Measurements from ENCODE around the gene ITPR1. TPM values are rescaled to one million over a fixed set of nuclear protein-coding genes. Genes with fewer than 3 reads are reported as not detected.
A peak's percentile ranks its signal among the peaks of the same experiment; 100 is the strongest.

Gene ITPR1
- total RNA-seq, 1 donor from 2014 or later = 6.7 TPM

GRCh38 chr3:4751502-4752101 lies 258.5 kb downstream of the ITPR1 start:
- no peaks in the 10 kb centered on the region for H4K20me1 ChIP-seq (ENCODE audit: insufficient read depth, low read length)
- no peak for TF ChIP-seq CTCF (IDR thresholded peaks at IDR 0.05; ENCODE audit: insufficient read depth, low read depth, low read length)
- TF ChIP-seq EZH2 (IDR thresholded peaks at IDR 0.05; ENCODE audit: insufficient read depth, low read length) = no peak
- Mint-ChIP-seq H3K4me3 (ENCODE audit: unreplicated experiment) (peak overlapping the region; percentile 61), H3K27me3 (ENCODE audit: low read depth, unreplicated experiment) (peaks cover 6% of the 10 kb centered on the region), H3K27ac (ENCODE audit: unreplicated experiment) (peak overlapping the region; percentile 97), H3K4me1 (ENCODE audit: low read depth, unreplicated experiment) (peaks cover 30% of the 10 kb centered on the region), H3K9me3 (ENCODE audit: unreplicated experiment) (peaks cover 3% of the 10 kb centered on the region), H3K36me3 (ENCODE audit: low read depth, unreplicated experiment) (peaks cover 17% of the 10 kb centered on the region)
- no peaks in the 10 kb centered on the region for H3K36me3 ChIP-seq (ENCODE audit: insufficient read depth, low read length)
- peaks cover 4% of the 10 kb centered on the region for H3K27me3 ChIP-seq (ENCODE audit: insufficient read depth, low read length)
- peak; percentile 96 for DNase-seq (ENCODE audit: low read depth)
- H3K9ac ChIP-seq (ENCODE audit: low read length) = peak overlapping the region; percentile 72
- H3K4me2 ChIP-seq (ENCODE audit: low read length) = peak overlapping the region; percentile 71
- H3K9me3 ChIP-seq (ENCODE audit: insufficient read depth, low read depth, low read length) = no peaks in the 10 kb centered on the region
- H3K4me1 ChIP-seq (ENCODE audit: insufficient read depth, low read length) = peaks cover 30% of the 10 kb centered on the region
- no peak overlapping the region for H3K4me3 ChIP-seq (ENCODE audit: insufficient read depth, low read depth, low read length)
- H2AFZ ChIP-seq (ENCODE audit: low read depth, low read length) = no peak overlapping the region
- no peaks in the 10 kb centered on the region for H3K79me2 ChIP-seq (ENCODE audit: insufficient read depth, low read length)
- FAIRE-seq = no peak
- peak overlapping the region; percentile 76 for H3K27ac ChIP-seq (ENCODE audit: low read depth, low read length)

GRCh38 chr3:4752201-4753072 lies 259.3 kb downstream of the ITPR1 start:
- Histone ChIP-seq H3K79me2 (ENCODE audit: insufficient read depth, low read length) (no peaks in the 10 kb centered on the region), H3K4me1 (ENCODE audit: insufficient read depth, low read length) (peaks cover 26% of the 10 kb centered on the region), H4K20me1 (ENCODE audit: insufficient read depth, low read length) (no peaks in the 10 kb centered on the region), H3K9ac (ENCODE audit: low read length) (peak overlapping the region; percentile 72), H3K27me3 (ENCODE audit: insufficient read depth, low read length) (peaks cover 4% of the 10 kb centered on the region), H3K4me3 (ENCODE audit: insufficient read depth, low read depth, low read length) (no peak overlapping the region), H3K36me3 (ENCODE audit: insufficient read depth, low read length) (no peaks in the 10 kb centered on the region), H3K27ac (ENCODE audit: low read depth, low read length) (peak overlapping the region; percentile 76), H3K4me2 (ENCODE audit: low read length) (peak overlapping the region; percentile 71), H3K9me3 (ENCODE audit: insufficient read depth, low read depth, low read length) (no peaks in the 10 kb centered on the region), H2AFZ (ENCODE audit: low read depth, low read length) (no peak overlapping the region)
- Mint-ChIP-seq H3K9me3 (ENCODE audit: unreplicated experiment) (peaks cover 3% of the 10 kb centered on the region), H3K27ac (ENCODE audit: unreplicated experiment) (no peak overlapping the region), H3K4me1 (ENCODE audit: low read depth, unreplicated experiment) (peaks cover 27% of the 10 kb centered on the region), H3K4me3 (ENCODE audit: unreplicated experiment) (no peak overlapping the region), H3K27me3 (ENCODE audit: low read depth, unreplicated experiment) (peaks cover 4% of the 10 kb centered on the region), H3K36me3 (ENCODE audit: low read depth, unreplicated experiment) (peaks cover 10% of the 10 kb centered on the region)
- DNase-seq (ENCODE audit: low read depth) (peak; percentile 80), FAIRE-seq (no peak)
- TF ChIP-seq CTCF (IDR thresholded peaks at IDR 0.05; ENCODE audit: insufficient read depth, low read depth, low read length) = no peak
